HEK293 (cell line): ENCODE results near the gene FGL2.
"Not testable (repeated sequence)": the region's sequence is repeated elsewhere in the genome, so short reads cannot be mapped to it uniquely, and the experiment has no call there.

Experiments
- CTCF ChIP-seq: fragments of 450-650 bp; formaldehyde crosslinking; IDR thresholded peaks from 2 replicates; pipeline ENCODE4 v1.5.1; 2016; ENCODE audit warnings: missing biosample characterization, missing genetic modification characterization
- ZBTB49 ChIP-seq: fragments of 450-650 bp; formaldehyde crosslinking; IDR thresholded peaks from 2 replicates; pipeline ENCODE4 v1.5.1; 2016; ENCODE audit warnings: missing biosample characterization, missing genetic modification characterization, low read depth
- ZNF24 ChIP-seq: fragments of 450-650 bp; formaldehyde crosslinking; IDR thresholded peaks from 2 replicates; pipeline ENCODE4 v1.5.1; 2016; ENCODE audit warnings: missing biosample characterization, missing genetic modification characterization
- ZNF274 ChIP-seq, 2 experiments: fragments of 200-500 bp in 1 of 2; fragments of 450-650 bp in 1 of 2; sonication (Bioruptor generic) in 1 of 2; formaldehyde crosslinking in 1 of 2; IDR thresholded peaks; 2 replicates each; pipeline versions ENCODE4 v1.5.1 to v1.6.1; 2014 to 2016; ENCODE audit warnings: borderline replicate concordance in 1 of 2, inconsistent platforms in 1 of 2, low read length in 1 of 2, missing biosample characterization in 1 of 2, missing genetic modification characterization in 1 of 2
- ZNF76 ChIP-seq: fragments of 450-650 bp; formaldehyde crosslinking; IDR thresholded peaks from 2 replicates; pipeline ENCODE4; 2016; ENCODE audit warnings: low read depth, missing biosample characterization, missing genetic modification characterization, borderline replicate concordance
- ZNF792 ChIP-seq: fragments of 450-650 bp; formaldehyde crosslinking; IDR thresholded peaks from 2 replicates; pipeline ENCODE4 v1.5.1; 2016; ENCODE audit warnings: missing biosample characterization, missing genetic modification characterization

DNA sequence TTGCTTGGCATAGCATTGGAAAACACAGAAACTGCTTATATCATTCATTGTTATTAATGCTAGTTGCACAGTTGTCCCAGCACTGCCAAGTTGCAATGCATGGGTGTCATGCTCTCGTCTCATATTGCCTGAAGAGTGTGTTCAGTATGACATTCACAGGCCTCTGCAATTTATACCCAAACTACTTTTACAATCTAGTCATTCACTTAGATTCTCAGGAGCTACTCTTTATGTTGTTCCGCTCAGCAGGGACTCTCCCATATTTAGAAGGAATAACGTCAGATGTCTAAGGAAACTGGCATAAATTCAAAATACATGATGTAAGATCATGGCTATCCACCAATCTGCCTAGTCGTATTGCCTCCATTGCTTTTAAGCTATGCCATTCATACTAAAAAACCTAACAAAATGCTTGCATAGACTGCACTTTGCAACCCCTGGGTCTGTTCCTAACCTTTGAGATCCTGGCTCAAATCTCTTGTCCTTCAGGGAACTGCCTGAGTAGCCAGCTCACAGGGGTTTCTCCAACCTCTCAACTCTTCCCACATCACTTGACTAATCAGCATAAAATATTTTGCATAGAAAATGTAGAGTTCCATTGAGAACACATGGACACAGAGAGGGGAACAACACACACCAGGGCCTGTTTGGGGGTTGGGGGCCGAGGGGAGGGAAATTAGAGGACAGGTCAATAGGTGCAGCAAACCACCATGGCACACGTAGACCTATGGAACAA lies 27.0 kb downstream of the FGL2 start:
- TF ChIP-seq ZNF792 (tag by site-specific recombination); CTCF (tag by site-specific recombination); ZNF76 (tag by site-specific recombination); ZBTB49 (tag by site-specific recombination); ZNF274 (IDR thresholded peaks at IDR 0.05; ENCODE audit: low read length); ZNF274 (tag by site-specific recombination; IDR thresholded peaks at IDR 0.05; ENCODE audit: borderline replicate concordance); ZNF24: not testable (repeated sequence)
